ENCODE results near the gene AP1S1. TPM values are rescaled to one million over a fixed set of nuclear protein-coding genes. Genes with fewer than 3 reads are reported as not detected.
A peak's percentile ranks its signal among the peaks of the same experiment; 100 is the strongest.

AP1S1 gene
- total RNA-seq, 1 experiment from 2014 or later: 72.5 TPM

GRCh38 chr7:101160910-101161309 is 6.6 kb downstream of the AP1S1 start:
- intact Hi-C loops (cut with micrococcal nuclease): no loop called here
- Mint-ChIP-seq H3K4me1 (ENCODE audit: insufficient read depth, unreplicated experiment) (peaks cover 28% of the 10 kb centered on the region), H3K27me3 (ENCODE audit: insufficient read depth, unreplicated experiment) (peaks cover 8% of the 10 kb centered on the region), H3K4me3 (ENCODE audit: unreplicated experiment) (no peak overlapping the region), H3K27ac (ENCODE audit: low read depth, unreplicated experiment) (no peak overlapping the region), H3K36me3 (ENCODE audit: insufficient read depth, unreplicated experiment) (peaks cover 38% of the 10 kb centered on the region), H3K9me3 (ENCODE audit: unreplicated experiment) (no peaks in the 10 kb centered on the region)
- no peak for DNase-seq (ENCODE audit: unreplicated experiment)
- POLR2A ChIA-PET: interaction anchor here (0.8 kb wide), 1 partner anchor 19 kb away, joined by 4 read pairs; no protein-coding TSS in a partner anchor
- CTCF ChIA-PET: interaction anchor here (0.6 to 1.4 kb wide), 3 partner anchors 17 to 449 kb away, joined by 3 to 4 read pairs (median 3); no protein-coding TSS in a partner anchor
- BruUV-seq (replicated peaks): no TSS peak
- no peak for TF ChIP-seq CTCF (IDR thresholded peaks at IDR 0.05; ENCODE audit: unreplicated experiment)

- Mint-ChIP-seq H3K36me3 (ENCODE audit: insufficient read depth, unreplicated experiment) (peaks cover 37% of the 10 kb centered on the region), H3K4me1 (ENCODE audit: insufficient read depth, unreplicated experiment) (peaks cover 27% of the 10 kb centered on the region), H3K4me3 (ENCODE audit: unreplicated experiment) (peak overlapping the region; percentile 74), H3K27ac (ENCODE audit: low read depth, unreplicated experiment) (no peak overlapping the region), H3K9me3 (ENCODE audit: unreplicated experiment) (no peaks in the 10 kb centered on the region), H3K27me3 (ENCODE audit: insufficient read depth, unreplicated experiment) (peaks cover 18% of the 10 kb centered on the region)
- intact Hi-C loops (cut with micrococcal nuclease): no loop called here
- no TSS peak for BruUV-seq (replicated peaks)
- no peak for DNase-seq (ENCODE audit: unreplicated experiment)
- no peak for TF ChIP-seq CTCF (IDR thresholded peaks at IDR 0.05; ENCODE audit: unreplicated experiment)
- ChIA-PET POLR2A (interaction anchor here (0.6 to 0.8 kb wide), 2 partner anchors 20 to 34 kb away, joined by 3 to 4 read pairs; no protein-coding TSS in a partner anchor), CTCF (interaction anchor here (0.7 to 1.4 kb wide), 5 partner anchors 10 to 41 kb away, joined by 3 to 5 read pairs (median 3); no protein-coding TSS in a partner anchor)
Observed at GRCh38 chr7:101161692-101162471, 7.6 kb downstream of the AP1S1 start.

GRCh38 chr7:101162551-101163278 is 8.4 kb downstream of the AP1S1 start:
- peaks cover 26% of the 10 kb centered on the region for H3K27me3 Mint-ChIP-seq (ENCODE audit: insufficient read depth, unreplicated experiment)
- H3K36me3 Mint-ChIP-seq (ENCODE audit: insufficient read depth, unreplicated experiment): peaks cover 29% of the 10 kb centered on the region
- peak overlapping the region; percentile 74 for H3K4me3 Mint-ChIP-seq (ENCODE audit: unreplicated experiment)
- no peak for TF ChIP-seq CTCF (IDR thresholded peaks at IDR 0.05; ENCODE audit: unreplicated experiment)
- CTCF ChIA-PET: no interaction called here
- DNase-seq (ENCODE audit: unreplicated experiment): peak; percentile 74
- H3K9me3 Mint-ChIP-seq (ENCODE audit: unreplicated experiment): no peaks in the 10 kb centered on the region
- no TSS peak for BruUV-seq (replicated peaks)
- H3K27ac Mint-ChIP-seq (ENCODE audit: low read depth, unreplicated experiment): peak overlapping the region; percentile 67
- intact Hi-C loops (cut with micrococcal nuclease): no loop called here
- peaks cover 33% of the 10 kb centered on the region for H3K4me1 Mint-ChIP-seq (ENCODE audit: insufficient read depth, unreplicated experiment)
- POLR2A ChIA-PET: interaction anchor here (0.6 to 1.4 kb wide), 3 partner anchors 9 to 34 kb away, joined by 3 read pairs; no protein-coding TSS in a partner anchor
